NCI-H524 treated with DMSO at 0.1 percent for 48 hours (cell line): Measurements from ENCODE around the gene SNX32.

ENCODE experiments used
- DNase-seq: peaks from one replicate; lab custom pipeline; 2025; lab: John Stamatoyannopoulos, UW

SNX32 gene

DNA sequence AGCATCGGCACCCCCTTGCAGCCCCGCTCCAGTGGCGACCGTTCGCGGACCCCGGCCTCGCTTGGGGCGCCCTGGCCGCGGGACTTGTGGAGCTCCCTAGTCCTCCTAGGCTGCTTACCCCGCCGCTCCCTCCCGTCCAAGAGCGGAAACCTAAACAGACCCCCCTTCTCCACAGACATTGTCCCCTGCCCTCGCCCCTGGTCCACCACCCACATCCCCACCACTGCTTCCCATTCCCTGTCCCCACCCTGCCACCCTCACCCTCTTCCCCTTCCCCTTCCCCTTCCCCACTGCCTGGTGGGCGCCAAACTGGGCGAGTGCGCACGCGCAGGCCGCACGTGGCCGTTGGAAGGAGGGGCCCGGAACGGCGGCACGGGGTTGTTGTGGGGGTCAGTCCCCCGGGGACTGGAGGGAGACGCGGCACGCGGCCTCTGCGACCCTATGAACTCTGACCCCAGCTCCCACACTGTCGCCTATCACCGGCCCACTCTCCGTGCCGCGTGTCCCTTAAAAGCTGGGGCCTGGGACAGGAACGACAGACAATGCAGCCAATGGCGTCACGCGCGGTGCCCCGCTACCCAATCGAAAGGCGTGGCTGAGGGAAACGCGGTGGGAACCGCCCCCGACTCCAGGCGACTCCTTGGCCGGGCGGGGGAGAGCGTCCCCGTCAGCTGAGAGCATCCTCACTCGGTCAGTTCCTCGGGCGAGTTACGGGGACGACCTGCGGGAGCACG is at the start of gene SNX32:
SNX32 (plus strand) TSS at position 667 of the 734 bp plus-strand sequence. CDS start 103 bp downstream, outside the sequence.
- DNase-seq, result peak; percentile 45

DNA sequence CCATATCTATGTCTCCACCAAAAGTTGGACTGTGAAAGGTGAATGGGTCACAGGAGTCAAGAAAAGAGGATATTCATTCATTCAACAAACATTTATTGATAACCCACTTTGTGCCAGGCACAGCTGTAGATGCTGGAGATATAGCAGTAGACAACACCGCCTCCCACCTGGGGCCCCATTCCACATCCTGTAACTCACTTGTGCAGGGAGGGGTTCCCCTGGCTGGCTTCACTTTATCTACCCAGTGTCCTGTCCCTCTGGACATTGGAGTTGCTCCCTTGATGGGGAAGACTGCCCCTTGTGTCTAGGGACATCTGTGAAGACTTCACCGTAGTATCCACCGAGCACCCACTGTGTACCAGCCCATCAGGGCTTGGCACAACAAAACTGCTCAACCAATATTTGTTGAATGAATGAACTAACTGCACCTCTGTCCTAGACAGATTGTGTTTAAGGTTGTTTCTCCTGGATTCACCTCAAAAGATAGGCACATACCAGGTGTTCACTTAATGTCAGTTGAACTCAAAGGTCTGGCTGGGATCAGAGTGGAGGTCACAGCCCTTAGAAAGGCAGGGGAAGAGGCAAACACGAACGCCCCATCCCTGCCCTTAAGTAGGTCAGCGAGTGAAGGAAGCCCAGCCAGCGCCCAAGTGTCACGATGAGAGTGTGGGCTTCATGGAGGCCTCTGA is 48.3 kb upstream of the SNX32 start:
- no peak for DNase-seq

DNA sequence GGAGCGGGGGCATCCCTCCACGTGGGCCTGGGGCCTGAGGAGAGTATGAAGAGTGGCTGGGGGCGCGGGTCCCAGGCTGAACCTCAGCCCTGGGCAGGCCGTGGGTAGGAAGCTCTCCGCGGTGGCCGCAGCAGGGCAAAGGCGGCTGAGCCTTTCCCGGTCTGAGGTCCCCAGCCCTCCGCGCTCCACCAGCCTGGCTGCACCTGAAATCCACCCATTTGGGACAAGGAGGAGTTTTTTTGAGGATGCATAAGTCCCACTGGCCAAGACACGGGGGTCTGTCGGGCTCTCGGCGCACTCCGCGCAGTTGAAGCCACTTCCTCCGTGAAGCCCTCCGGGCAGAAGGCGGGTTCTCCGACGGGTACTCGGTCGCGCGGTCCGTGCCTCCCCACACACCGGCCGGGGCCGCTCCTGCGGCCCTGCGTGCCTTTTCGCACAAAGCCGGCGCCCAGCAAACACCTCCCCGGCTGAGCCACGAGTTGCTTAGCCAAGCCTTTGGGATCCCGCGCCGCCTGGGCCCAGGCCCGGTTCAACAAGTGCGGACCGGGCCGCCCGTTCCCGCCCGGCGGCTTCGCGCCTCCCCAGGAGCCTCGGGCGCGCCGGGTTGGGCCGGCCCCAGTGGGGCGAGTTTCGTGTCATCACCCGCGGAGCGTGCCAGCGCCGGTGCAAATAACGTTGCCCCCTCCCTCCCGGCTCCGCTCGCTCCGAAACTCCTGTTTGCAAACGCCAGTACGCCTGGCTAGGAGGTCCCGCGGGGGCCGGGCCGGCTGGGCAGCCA is 47.6 kb upstream of the SNX32 start:
- no peak for DNase-seq

DNA sequence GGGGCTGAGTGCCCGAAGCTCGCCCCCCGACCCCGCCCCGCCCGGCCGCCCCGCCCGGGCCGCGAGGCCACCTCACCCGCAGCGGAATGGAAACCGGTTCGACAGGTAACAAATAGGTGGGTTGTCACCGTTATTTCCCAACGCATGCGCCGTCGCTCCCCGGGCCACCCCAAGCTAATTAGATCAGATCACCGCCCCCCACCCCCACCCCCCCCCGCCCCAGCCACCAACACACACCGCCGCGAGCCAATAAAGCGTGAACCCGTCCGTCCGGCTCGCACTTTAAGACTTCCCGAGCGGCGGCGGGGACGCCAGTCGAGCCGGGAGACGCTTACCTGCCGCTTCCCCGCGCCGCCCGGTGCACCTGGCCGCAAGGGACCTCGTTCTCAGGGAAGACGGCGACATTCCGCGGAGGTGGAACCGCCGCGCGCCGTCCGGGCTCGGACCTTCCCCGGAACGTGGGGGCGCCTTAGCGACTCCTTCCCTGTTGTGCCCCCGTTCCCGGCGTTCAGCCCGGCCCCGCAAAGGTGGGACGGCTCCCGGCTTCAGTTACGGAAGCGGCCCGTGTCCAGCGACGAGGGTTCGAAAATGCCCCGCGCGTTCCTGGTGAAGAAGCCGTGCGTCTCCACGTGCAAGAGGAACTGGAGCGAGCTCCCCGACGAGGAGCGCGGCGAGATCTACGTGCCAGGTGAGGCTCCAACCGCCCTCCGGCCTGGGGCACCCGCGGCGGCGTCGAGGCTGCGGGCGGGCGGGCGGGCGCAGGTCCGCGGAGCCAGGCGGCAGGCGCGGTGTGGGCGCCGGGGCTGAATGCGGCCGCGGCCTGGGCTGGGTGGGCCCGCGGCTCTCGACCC is 46.8 kb upstream of the SNX32 start, which contains the start of gene OVOL1:
OVOL1 (plus strand) TSS at position 278 of the 851 bp plus-strand sequence; CDS start at position 589, 311 bp downstream.
- no peak for DNase-seq

DNA sequence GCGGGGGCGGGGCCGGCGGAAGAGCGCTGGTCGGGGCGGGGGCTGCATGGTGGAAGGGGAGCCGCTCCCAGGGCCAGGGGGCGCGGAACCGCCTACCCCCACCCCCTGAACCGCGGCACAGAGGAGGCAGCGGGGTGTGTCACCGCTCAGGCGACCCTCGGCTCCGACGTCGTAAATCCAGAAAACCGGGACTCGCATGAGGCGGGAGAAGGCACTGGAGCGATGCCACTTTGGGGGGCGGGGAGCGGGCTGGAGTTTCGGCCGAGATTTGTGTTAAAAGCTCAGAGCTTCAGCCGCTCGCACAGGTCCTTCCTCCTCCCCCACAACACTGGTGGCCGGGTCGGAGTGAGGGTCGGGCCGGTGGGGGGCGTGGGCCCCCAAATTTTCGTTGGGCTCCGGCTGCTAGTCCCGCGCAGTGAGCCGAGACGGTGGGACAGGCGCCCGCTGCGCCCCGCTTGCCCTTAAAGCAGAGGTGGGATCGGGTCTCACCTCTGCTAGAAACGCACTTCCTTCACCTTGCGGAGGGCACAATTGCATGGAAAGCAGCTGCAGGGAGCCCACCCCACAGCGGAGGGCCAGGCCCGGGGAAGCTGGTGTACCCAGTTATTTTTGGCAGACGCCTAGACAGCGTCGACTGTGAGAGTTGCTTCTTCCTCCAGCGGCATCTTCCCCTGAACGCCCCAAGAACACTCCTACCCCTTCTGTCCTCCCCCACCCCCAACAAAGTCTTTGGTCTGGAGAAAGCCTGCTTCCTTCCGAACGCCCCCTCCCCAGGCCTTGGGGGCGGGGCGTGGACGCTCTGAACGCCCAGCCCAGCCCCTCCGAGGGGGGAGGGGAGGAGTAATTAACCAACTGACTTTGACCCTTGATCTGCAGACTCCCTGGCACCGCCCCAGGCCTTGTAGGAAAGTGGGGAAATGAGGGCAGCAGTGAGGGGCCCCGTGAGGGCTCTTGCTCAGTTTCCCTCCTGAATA is 45.8 kb upstream of the SNX32 start:
- DNase-seq, result no peak

DNA sequence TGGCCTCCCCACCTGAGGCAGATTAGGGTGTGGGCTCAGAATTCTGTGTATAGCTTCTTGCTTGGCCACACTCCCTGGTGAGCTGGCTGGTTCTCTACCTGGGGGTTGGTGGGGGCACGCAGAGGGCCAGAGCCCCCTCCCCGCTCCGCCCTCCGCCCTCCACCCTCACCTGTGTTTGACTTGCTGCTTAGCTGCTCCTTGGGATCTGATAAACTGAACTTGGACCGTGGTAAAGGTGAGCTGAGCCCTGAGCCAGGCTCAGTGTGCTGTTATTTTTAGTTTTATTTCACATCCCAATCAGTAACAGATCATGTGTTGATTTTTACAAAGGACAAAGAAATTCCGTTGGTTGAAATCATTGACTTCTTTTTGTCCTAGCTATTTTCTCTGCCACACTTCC is 44.9 kb upstream of the SNX32 start:
- DNase-seq, result no peak

DNA sequence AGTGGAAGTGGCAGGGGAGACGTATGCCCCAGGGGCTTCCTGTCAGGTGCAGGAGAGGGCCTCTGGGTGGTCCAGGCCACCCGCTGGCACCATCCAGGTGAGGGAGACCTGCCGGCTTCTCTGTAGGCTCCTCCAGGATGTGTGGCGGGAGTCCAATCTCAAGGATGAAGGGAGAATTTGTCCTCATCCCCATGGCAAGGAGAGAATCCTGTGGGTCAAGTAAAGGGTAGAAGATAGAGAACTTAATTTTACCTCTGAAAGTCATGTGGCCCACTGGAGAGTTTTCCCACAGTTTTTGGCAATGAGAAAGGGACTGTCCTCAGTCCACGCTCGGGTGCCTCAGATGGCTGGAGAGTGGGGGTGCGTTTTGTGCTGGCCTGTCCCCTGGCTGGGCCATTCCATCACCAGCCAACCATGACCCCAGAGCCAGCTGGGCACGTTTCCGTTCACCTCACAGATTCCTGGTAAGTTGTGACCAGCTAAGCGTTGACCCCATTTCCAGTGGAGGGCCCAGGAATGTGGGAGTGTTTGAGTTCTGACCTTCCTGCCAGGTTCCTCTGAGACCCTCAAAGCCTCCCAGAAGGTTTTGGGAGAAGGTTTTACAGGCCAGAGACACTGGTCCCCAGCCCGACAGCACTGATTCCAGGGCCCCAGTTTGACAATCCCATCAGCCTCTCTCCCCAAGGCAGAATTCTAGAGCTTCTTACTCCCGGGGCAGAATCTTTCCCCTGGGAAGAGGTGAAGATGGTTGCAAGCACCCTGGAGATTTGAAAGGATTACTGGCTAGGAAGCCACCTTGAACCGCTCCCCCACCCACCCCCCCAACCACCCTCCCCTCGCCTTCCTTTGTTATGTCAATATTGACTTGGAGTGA is 44.3 kb upstream of the SNX32 start:
- DNase-seq, result no peak

DNA sequence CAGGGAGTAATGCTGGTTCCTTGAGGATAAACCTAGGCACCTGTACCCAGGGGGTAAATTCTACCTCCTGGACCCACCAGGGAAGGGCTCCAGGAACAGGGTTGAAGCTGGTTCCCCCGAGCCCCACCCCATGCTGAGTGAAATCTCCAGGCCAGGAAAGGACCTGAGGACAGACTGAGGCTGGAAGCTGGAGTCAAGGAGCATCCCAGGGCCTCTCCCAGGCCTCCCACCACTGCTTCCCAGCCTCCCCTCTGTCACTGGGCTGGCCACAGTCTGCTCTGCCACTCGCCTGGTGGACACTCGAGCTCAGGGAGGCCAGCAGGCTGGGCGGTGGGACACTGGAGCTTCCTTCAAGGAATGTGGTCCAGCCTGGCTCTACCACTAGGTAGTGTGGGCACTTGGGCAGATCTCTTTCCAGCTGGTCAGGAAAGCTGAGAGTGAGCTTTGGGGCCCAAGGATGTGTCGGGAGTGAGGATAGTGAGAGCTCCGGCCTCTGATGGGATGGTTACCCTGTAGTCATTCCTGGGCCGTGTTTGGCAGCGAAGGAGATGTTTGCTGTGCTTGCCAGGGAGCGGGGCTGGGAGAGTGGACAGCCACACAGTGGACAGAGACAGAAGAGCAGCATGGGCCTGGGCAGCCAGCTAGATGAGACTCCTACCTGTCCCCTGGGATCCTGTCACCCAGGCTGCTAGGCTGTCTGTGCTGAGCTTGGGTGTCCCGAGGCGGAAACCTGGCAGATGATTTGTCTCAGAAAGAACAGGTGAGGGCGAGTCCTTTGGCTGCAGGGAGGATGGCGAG is 43.5 kb upstream of the SNX32 start:
- DNase-seq, result no peak

DNA sequence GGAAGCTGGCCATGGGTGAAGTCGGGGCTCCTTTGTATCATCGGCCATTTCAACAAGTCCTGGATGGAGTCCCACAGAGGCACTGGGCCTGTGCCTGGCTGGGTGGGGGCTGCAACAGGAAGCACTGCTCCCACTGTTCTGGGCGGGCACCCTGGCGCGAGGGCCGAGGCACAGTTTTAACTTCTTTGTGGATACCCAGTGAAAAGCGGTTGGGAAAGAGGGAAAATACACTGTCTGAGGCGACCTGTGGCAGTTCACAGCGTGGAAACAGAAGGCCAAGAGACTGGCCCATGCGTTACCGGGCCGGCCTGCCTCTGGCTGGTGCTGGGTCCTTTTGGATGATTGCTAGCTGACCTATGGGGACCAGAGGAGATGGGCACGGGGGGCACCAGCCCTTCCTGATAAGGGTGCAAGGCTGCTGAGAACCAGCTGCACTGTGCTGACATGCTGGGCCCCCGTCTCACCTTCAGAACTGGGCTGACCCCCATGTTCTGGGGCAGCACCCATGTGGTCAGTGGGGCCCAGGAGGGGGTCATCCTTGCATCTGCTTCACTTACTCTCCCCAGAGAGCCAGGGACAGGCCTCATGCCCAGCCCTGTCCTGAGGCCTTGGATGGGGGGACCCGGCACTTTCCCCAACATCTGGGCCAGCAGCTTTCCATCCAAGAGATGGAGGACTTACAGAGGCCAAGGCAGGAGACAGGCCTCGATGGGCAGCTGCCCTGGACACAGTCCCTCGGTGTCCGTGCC is 42.7 kb upstream of the SNX32 start:
- no peak for DNase-seq

DNA sequence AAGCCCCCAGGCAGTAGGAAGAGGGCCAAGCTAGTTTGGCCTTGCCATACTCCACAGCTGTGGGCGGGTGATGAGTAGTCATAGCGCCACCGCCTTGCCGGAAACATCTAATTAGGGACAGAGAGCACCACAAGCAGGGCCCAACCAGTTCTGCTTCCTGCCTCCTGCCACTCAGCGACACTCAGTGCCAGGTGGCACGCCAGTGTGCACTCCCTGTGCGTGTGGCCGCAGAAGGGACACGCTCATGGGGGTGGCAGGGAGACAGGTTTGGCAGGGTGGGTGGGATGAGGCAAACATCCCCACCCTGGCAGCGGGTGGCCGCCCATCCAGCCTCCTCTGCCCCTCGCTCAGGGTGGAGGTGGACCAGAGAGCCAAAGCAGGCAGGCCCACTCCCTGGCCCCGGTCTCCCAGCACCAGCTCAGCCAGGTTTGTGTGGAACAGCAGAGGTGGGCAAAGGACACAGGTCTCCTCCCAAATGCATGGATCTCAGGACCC is 42.0 kb upstream of the SNX32 start:
- no peak for DNase-seq

DNA sequence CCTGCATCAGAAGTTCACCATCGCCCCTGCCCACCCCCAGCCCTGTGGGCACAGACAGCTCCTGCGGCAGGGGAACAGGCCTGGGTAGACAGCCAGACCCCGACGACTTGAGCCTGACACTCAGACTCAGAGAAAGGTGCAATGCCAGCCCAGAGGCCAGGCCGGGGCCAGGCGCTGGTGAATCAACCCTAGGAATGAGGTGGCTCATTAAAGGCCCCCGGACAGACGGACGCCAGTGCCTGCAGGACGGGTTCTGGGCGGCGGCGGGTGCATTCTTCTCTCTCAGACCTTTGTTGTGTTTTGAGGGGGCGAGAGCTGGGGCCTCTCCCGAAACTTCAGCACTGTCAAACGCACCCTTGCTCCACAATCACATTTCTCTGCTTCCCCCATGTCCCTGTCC is 41.3 kb upstream of the SNX32 start:
- DNase-seq, result no peak

DNA sequence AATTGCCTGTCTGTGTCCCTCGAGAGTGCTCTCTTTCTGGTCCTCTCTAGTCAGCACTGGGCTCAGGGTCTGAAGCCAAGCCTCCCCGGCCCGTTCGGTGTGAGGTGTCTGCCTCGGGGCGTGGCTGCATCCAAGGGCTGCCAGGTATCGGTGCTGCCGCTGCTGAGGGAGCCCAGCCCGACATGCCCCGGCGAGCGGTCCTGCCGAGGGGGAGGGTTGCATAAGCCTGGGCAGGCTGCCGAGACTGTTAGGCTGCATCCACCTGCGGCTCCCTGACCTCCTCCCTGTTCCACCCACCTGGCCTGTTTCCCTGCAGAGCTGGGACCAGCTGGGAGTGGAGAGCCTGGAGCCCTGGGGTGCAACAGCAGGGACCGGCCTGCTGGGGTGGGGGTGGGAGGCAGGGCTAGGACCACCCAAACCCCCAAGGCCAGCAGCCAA is 40.6 kb upstream of the SNX32 start:
- no peak for DNase-seq

DNA sequence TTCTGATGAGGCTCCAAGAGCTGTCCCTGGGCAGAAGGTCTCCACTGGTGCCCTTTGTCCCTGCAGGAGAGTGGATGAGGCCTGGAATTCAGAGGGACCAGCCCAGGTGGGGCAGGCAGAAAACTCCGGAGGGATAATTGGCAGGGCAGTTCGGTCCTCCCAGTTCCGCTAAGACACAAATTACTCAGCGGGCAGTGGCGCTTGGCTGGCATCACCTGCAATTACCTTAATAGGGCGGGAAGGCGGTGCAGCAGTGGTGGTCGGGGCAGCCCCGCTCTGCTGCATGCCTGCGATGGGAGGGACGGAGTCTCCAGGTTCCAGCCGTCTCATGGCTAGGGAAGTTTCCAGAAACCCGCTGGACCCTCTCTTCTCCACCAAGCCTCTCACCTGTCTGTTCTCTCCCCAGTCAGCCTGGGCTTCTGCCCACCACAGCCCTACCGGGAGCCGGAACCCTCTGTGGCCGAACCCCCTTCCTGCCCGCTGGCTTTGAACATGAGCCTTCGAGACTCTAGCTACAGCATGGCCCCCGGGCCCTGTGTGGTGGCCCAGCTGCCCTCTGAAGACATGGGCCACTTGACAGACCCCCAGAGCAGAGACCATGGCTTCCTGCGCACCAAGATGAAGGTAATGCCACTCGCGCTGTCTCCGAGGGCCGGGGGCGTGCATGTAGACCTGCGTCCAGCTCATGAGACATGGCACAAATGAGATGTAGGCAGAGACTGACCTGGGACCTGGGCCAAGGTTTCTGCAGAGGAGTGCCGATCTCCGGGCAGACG is 40.0 kb upstream of the SNX32 start:
- no peak for DNase-seq

DNA sequence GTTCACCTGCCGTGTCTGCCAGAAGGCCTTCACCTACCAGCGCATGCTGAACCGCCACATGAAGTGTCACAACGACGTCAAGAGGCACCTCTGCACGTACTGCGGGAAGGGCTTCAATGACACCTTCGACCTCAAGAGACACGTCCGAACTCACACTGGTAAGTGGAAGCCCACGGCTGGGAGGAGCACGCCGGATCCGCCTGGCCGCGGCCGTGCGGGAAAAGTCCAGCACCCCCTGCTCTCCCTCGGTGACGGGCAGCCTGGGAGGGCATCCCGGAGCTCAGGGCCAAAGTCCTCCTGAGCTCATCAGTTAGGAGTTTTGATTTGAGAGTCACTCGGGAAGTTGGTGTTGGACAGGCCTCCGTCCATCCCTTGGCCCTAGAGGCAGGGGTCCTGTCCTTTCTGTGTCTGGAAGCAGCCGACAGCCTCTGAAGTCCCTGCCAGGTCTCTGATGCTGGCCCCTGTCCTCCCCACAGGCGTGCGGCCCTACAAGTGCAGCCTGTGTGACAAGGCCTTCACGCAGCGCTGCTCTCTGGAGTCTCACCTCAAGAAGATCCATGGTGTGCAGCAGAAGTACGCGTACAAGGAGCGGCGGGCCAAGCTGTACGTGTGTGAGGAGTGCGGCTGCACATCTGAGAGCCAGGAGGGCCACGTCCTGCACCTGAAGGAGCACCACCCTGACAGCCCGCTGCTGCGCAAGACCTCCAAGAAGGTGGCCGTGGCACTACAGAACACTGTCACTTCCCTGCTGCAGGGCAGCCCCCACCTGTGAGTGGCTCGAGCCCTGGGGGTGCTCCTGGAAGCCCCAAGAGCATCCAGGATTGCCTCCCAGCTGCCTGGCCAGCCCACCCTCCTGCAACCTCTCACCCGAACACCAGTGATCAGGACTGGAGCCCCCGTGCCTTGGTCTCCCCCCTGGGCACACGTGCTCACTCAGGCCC is 38.9 kb upstream of the SNX32 start:
- no peak for DNase-seq

DNA sequence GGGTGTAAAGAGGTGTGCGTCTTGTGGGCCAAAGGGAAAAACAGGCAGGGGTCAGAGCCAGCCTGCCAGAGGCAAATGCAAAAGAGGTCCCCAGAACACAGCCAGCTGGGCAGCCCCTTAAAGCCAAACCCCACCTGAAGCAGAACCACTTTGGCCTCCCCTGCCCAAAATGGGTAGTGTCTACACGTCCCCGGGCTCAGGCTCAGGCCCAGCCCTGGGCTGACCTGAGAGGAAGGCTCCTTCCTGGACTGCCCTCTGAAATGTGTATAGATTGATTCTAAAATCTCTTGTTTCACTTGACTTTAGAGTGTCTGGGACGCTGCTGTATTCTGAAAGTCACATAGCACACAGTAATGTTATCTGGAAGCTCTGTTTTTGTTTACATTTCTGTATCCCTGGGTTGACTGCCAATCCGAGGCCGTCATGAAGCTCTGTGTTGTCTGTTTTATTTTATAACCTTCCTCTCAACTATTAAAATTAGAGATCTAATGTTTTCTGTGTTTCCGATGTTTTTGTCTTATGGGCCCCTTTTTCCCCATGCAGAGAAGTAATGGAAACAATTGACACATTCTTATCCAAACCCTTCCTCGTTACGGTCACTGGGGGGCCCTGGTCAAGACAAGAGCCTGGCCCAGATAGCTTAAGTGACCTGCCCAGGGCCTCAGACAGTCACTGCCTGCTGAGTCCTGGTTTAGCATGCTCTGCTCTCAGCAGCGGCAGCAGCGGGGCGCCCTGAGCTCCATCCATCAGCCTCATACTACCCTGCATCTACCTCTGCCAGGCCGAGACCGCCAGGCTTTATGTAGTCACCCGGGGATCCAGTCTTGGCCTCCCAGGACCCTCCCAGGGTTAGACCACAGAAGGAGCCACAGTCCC is 36.8 kb upstream of the SNX32 start:
- no peak for DNase-seq
